ENCODE results near the gene TECRL.

TECRL gene

DNA sequence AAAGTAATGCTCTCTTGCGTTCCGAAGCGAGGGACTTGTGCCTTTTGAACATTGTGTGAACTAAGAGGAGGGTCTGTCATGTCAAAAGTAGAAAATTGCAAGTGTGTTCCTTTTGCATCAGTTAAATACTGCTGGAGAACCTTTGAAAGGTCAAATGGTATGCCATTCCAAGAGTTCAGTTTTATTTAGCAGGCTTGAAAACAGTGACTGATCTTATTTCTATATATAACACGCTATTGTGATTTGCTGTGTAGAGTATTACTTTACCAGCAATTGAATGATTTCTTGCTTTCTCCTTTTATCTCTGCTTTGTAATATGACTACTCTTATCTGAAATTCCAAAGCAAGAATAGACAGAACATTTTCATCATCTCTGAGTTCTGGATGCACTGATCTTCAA lies at the start of gene TECRL:
TSS of gene TECRL (minus strand) at position 151 of the 400 bp plus-strand sequence. CDS start at position 52, 99 bp downstream.
- DNase-seq = no peak

DNA sequence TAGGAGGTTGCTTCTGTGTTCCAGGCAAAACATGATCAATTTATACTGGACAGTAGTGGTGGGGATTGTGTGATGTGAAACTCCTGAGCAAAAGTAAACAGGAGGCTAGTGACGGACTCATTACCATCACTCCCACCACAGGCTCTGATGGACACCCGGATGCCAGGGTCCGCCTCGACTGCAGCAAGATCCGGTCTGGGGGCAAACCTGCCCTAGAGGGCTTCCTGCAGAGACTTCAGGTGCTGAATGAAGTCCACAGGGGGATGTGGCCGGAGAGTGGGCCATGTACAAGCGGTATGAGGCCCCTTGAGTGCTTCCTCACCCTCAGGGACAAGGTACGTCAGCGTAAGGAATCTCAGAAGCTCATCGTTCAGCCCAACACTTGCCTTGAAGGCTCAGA lies 23.4 kb upstream of the TECRL start:
- no peak for DNase-seq

DNA sequence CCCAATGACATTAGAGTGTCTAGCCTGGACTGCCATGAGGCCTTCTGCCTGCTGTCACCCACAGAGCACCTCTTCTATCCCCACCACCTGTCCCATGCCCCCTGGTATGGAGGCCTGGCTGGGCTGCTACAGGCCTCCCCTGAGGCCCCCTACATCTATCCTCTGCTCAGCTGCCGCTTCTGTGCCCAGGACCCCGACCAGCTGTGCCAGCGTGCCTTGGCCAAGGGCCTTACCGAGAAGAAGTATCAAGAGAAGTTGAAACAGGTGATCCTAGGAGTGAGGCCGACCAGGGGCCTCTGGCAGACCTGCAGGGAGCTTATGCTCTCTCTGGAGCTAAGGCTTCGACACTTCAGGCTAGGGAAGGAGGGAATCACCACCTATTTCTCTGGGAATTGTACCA lies 21.7 kb upstream of the TECRL start:
- DNase-seq = no peak

GRCh38 chr4:64417974-64418373 lies 8.7 kb upstream of the TECRL start:
- DNase-seq = no peak

- DNase-seq = no peak
Observed at GRCh38 chr4:64407000-64407399, 2.2 kb downstream of the TECRL start.

DNA sequence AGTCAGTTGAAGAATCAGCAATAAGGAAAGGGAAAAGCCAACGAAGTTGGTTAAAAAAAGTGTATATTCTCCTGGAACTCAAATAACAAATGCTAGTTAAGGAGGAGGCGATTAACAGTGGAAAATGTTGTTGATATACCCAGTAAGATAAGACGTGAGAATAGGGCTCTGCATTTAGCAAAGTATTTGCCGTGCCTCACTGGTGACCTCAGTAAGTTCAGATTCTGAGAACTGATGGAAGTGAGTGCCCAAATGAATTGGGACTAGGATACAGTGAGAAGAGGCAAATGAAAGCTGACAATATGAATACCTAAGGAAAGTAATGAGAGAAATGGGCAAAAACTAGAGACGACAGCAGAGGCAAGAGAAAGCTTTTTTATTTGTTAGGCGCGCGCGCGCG lies 3.5 kb downstream of the TECRL start:
- no peak for DNase-seq

GRCh38 chr4:64402684-64403083 lies 6.6 kb downstream of the TECRL start:
- DNase-seq = no peak

GRCh38 chr4:64399313-64400109 lies 9.7 kb downstream of the TECRL start:
- DNase-seq = no peak

- no peak for DNase-seq
Observed at GRCh38 chr4:64394469-64394868, 14.8 kb downstream of the TECRL start.

DNA sequence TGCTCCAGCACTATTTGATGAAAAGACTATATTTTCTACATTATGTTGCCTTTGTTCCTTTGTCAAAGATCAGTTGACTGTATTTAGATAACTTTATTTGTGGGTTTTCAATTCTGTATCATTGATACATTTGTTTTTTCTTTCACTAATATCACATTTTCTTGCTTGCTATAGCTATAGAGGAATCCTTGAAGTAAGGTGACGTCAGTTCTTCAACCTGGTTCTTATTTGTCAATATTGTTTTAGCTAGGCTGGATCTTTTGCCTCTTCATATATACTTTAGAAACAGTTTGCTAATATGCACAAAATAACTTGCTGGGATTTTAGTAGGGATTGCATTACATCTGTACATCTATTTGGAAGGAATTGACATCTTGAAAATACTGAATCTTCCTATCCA lies 21.0 kb downstream of the TECRL start:
- DNase-seq = no peak

- DNase-seq = no peak
Observed at GRCh38 chr4:64385220-64385619, 24.0 kb downstream of the TECRL start.

DNA sequence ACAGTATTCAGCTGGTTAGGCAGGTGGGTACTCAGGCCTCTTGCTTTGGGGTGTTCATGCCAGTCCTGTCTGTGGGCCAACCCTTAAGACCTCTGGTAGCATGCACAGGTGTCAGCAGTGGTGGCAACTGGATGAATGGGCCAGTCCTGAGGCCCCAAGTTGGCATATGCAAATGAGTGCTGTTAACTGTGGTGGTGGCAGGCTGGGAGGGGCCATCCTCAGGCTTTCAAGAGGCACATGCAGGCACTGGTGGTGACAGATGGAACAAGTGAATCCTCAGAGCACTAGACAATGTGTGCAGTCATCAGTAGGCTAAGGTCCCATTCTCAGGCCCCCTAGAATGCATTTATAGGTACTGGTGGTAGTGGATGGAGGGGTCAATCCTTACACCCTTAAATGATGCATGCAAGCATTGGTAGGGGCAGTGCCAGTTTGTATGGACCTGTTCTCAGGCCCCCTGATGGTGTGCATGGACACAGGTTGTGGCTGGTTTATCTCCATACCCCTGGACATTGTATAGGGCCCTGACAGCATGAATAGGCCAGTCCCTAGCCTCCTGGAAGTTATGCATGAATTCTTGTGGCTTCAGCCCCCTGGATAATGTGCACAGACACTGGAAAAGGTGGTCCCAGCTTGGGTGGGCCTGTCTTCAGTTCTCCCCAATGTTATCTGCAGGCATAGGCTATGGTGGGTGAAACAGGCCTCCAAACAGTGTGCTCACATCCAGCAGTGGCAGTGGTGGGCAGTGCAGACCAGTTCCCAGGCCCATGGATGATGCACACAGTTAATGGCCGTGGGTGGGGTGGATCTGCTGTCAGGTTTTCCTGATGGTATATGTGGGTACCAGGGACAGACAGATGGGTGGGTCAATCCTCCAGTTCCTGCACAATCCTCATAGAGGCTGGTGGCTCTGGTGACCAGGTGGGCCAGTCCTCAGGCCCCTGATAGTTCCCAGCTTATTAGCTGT lies 24.7 kb downstream of the TECRL start:
- DNase-seq = no peak

DNA sequence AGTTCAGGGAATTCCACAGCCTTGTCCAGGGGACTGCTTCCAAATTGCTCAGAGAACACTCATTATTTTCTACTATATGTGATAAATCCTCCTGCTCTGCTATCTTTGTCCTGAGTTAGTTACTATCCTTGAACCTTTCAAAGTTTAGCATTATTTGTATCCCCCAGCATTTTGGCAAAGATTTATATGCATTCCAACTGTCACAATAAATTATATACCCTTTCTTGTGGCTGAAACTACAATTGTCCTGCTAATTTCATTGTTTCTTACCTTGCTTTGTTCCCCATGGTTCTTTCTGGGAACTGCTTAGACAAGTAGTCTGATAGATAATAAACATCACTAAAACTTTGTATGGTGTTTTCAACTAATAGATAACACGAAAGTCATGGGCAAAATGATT lies 40.5 kb downstream of the TECRL start:
- DNase-seq = no peak

- no peak for DNase-seq
Observed at GRCh38 chr4:64361399-64361740, 47.9 kb downstream of the TECRL start.

DNA sequence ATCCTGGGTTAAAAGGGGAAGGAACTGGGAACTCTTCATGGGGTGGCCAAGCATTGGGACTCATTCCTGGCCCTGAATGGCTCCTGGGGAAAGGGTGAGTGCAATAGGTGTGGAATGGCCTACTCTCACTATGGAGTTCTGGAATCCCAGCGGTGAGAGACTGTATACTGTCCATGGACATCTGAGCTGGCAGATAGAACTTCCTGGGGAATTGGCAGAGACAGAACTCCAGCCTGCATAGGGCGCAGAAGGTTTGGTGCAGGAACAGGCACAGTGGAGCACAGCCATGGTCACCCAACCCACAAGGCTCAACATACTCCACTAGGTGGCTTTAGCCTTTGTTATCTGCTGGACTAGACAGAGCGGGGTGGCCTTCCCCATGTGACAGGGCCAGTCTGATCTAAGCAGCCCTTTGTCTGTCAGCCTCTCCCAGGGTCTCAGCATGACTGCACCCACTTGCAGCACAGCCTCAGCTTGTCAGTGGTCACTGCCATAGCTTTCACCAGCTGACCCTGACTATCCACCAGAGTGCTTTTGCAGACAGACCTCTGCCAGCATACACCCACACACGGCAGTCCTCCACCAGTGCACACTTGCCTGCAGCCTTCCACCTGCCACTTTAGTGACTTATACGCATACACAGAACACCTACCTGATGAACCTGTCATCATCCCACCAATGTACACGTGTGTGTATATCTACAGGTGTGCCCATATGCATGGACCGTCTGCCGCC lies 48.4 kb downstream of the TECRL start:
- DNase-seq = no peak

GRCh38 chr4:64359489-64359888 lies 49.8 kb downstream of the TECRL start:
- DNase-seq = no peak

- DNase-seq = no peak
Observed at GRCh38 chr4:64353904-64354303, 55.3 kb downstream of the TECRL start.

DNA sequence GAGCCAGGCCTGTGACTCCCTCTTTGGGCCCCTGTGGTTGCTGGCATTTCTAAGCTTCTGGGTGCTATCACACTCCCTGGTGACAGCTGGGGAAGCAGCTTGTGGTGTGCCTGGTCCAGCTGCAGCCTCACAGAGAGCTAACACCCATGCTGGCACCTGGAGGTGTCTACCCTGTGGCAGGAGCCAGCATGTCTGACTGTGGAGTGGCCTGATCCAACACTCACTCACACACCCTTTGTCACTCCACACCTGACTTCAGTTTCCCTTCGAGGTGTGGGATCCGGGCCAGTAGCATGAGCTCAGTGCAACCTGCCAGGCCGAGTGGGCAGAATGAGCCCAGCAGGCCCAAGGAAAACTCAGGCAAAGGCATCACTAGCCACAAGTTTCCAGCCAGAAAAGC lies 67.5 kb downstream of the TECRL start:
- no peak for DNase-seq

DNA sequence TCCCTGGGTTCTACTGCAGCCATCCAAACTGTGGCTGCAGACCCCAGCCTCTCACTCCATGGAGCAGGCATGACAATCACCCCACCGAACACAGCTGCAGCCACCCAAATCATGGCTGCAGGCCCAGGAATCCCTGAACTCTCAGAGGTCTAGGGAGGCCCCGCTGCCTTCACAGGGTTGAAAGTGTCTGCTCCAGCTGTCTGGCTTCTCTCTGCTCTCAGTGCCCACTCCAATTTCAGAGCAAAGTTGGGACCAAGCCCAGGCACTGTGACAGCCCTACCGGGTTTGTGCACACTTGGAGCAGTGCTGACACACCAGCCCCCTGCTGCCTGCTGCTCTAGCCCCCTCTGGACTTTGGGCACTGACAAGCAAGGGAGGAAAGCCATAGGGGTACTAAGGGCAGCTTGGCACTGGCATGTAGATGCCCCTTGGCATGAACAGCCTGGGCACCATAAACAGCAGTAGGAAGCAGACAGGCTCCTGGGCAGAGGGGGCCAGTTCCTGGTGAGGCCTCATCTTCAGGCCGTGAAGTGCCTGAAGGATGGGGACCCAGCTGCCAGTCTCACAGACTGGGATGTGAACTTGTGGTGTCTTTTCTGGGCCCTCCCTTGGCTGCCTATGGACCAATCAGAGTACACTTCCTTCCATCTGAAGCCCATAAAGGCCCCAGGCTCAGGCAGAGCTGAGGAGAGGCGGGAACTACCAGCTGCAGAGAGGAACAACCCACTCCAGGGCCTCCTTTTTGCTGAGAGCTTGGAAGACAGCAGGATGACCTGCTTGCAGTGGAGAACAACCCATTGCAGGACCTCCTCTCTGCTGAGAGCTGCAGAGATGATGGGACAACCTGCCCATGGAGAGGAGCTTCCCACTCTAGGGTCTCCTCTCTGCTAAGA lies 68.8 kb downstream of the TECRL start:
- DNase-seq = no peak

- no peak for DNase-seq
Observed at GRCh38 chr4:64334964-64335363, 74.3 kb downstream of the TECRL start.

GRCh38 chr4:64330143-64330542 lies 79.1 kb downstream of the TECRL start:
- no peak for DNase-seq

GRCh38 chr4:64327237-64327636 lies 82.0 kb downstream of the TECRL start:
- DNase-seq = no peak
